Vagina (tissue), 2 donors: Measurements from ENCODE around the gene PHF21B. TPM values are rescaled to one million over a fixed set of nuclear protein-coding genes. Genes with fewer than 3 reads are reported as not detected.

ENCODE experiments used
- DNase-seq, 2 donors: peaks; one replicate each; pipeline ENCODE4 v3.0.0-alpha.2; 2017; ENCODE audit errors: extremely low spot score in 2 of 2
- H3K27ac ChIP-seq: fragments of 200-600 bp; sonication (generic); one replicate; pipeline ENCODE4 v1.5.1; 2019
- H3K27me3 ChIP-seq: fragments of 200-600 bp; sonication (generic); one replicate; pipeline ENCODE4 v1.5.1; 2019
- H3K36me3 ChIP-seq, 2 donors: fragments of 200-600 bp; sonication (generic); one replicate each; pipeline ENCODE4 v1.5.1; 2017 to 2019
- H3K4me1 ChIP-seq: fragments of 200-600 bp; sonication (generic); one replicate; pipeline ENCODE4 v1.5.1; 2019
- H3K4me3 ChIP-seq, 2 donors: fragments of 200-600 bp; sonication (generic); 1 replicate in 1 of 2; 2 replicates in 1 of 2; pipeline ENCODE4 v1.5.1; 2016 to 2019
- H3K9me3 ChIP-seq: fragments of 200-600 bp; sonication (generic); one replicate; pipeline ENCODE4 v1.5.1; 2019
- CTCF ChIP-seq, 3 experiments: fragments of 450-650 bp in 2 of 3; fragments of 200-600 bp in 1 of 3; sonication (generic) in 1 of 3; IDR thresholded peaks; one replicate each; pipeline ENCODE4 v1.5.1; 2017 to 2019; ENCODE audit warnings: antibody characterized with exemption in 3 of 3, mild to moderate bottlenecking in 2 of 3, moderate library complexity in 2 of 3
- POLR2A ChIP-seq, 2 donors: fragments of 450-650 bp; IDR thresholded peaks; one replicate each; pipeline ENCODE4 v1.6.1; 2017; ENCODE audit warnings: antibody characterized with exemption in 2 of 2, mild to moderate bottlenecking in 2 of 2, moderate library complexity in 2 of 2
- POLR2AphosphoS5 ChIP-seq, 2 donors: sonication (generic); formaldehyde crosslinking; IDR thresholded peaks; one replicate each; pipeline ENCODE4 v1.9.0; 2017; ENCODE audit warnings: antibody characterized with exemption in 2 of 2, mild to moderate bottlenecking in 2 of 2, low read depth in 1 of 2; ENCODE audit not compliant: insufficient read depth in 1 of 2
- intact Hi-C: fragments of 100-400 bp; cut with DNase I; formaldehyde crosslinking; loops from one replicate; pipeline ENCODE4 v1.15.1; 2023
- total RNA-seq: library from RNA; depleted of rRNA; stranded (reverse); fragments of >200 nt; gene quantifications from one replicate; pipeline ENCODE4 v1.2.3, GENCODE V29; 2016

The PHF21B gene
- total RNA-seq, 1 donor from 2014 or later = 2.2 TPM

GRCh38 chr22:45019861-45020655 is 10.3 kb upstream of the PHF21B start:
- Histone ChIP-seq H3K36me3 (no peaks in the 10 kb centered on the region), H3K4me1 (no peaks in the 10 kb centered on the region), H3K4me3 (no peak overlapping the region), H3K27me3 (no peaks in the 10 kb centered on the region), H3K27ac (no peak overlapping the region), H3K9me3 (no peaks in the 10 kb centered on the region)
- intact Hi-C loops = no loop called here
- no peak for DNase-seq
- TF ChIP-seq CTCF (IDR thresholded peaks at IDR 0.05) (no peak), POLR2AphosphoS5 (IDR thresholded peaks at IDR 0.05; ENCODE audit: insufficient read depth in 1 of 2, low read depth in 1 of 2) (no peak), POLR2A (IDR thresholded peaks at IDR 0.05) (no peak)

- intact Hi-C loops = no loop called here
- TF ChIP-seq CTCF (IDR thresholded peaks at IDR 0.05) = no peak
- no peak for TF ChIP-seq POLR2A (IDR thresholded peaks at IDR 0.05)
- TF ChIP-seq POLR2AphosphoS5 (IDR thresholded peaks at IDR 0.05; ENCODE audit: insufficient read depth in 1 of 2, low read depth in 1 of 2) = no peak
- no peaks in the 10 kb centered on the region for H3K27me3 ChIP-seq
These were observed 4.8 kb upstream of the PHF21B start for GRCh38 chr22:45014654-45015053.

GRCh38 chr22:45013138-45013537 is 3.3 kb upstream of the PHF21B start:
- Histone ChIP-seq H3K9me3 (no peaks in the 10 kb centered on the region), H3K4me1 (peaks cover 23% of the 10 kb centered on the region), H3K27me3 (no peaks in the 10 kb centered on the region), H3K36me3 (no peaks in the 10 kb centered on the region), H3K4me3 (no peak overlapping the region), H3K27ac (no peak overlapping the region)
- intact Hi-C loops = no loop called here
- no peak for TF ChIP-seq POLR2A (IDR thresholded peaks at IDR 0.05)
- TF ChIP-seq CTCF (IDR thresholded peaks at IDR 0.05) = no peak
- TF ChIP-seq POLR2AphosphoS5 (IDR thresholded peaks at IDR 0.05; ENCODE audit: insufficient read depth in 1 of 2, low read depth in 1 of 2) = no peak
- no peak for DNase-seq

More at GRCh38 chr22:45014654-45015053, 4.8 kb upstream of the PHF21B start:
- H3K27ac ChIP-seq = no peak overlapping the region
- peaks cover 13% of the 10 kb centered on the region for H3K4me1 ChIP-seq
- H3K36me3 ChIP-seq = no peaks in the 10 kb centered on the region
- DNase-seq = no peak
- H3K4me3 ChIP-seq = no peak overlapping the region
- H3K9me3 ChIP-seq = no peaks in the 10 kb centered on the region

- Histone ChIP-seq H3K27ac (peak overlapping the region; percentile 86), H3K36me3 (no peaks in the 10 kb centered on the region), H3K9me3 (no peaks in the 10 kb centered on the region), H3K27me3 (no peaks in the 10 kb centered on the region), H3K4me1 (peaks cover 27% of the 10 kb centered on the region), H3K4me3 (peak overlapping the region; percentile 60 to 70)
- no peak for DNase-seq
- TF ChIP-seq POLR2A (IDR thresholded peaks at IDR 0.05) (no peak), POLR2AphosphoS5 (IDR thresholded peaks at IDR 0.05; ENCODE audit: insufficient read depth in 1 of 2, low read depth in 1 of 2) (peak in 1 of 2 donors; percentile 1), CTCF (IDR thresholded peaks at IDR 0.05) (no peak)
- intact Hi-C loops = no loop called here
These were observed 711 bp upstream of the PHF21B start for GRCh38 chr22:45010532-45010900.
